Measurements from ENCODE around the gene TMEM91.

Gene TMEM91

DNA sequence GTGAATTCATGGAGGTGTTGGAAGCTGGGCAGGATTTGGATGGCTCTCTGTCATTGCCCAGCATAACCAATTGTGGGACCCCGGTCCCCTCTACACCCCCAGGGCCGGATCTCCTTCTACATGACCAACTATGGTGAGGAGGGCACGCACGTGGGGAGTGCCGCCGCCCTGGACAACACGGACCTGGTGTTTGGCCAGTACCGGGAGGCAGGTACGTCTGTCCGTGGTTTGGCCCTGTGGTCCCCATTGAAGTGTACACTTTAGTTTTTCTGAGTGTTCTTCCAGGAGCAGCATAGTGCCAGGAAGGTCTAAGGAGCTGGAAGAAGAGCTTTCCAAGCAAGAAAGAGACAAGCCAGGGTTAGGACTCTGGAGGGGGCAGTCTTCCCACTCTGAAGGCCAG is 37.6 kb downstream of the TMEM91 start:
- H3K9me3 ChIP-seq (ENCODE audit: insufficient read depth, low read length), result no peaks in the 10 kb centered on the region
- H3K79me2 ChIP-seq (ENCODE audit: insufficient read depth, low read length), result no peaks in the 10 kb centered on the region
- no peak overlapping the region for H3K4me3 ChIP-seq (ENCODE audit: insufficient read depth, low read length, poor library complexity, severe bottlenecking)
- H2AFZ ChIP-seq (ENCODE audit: low read depth, low read length, severe bottlenecking), result no peak overlapping the region
- no peaks in the 10 kb centered on the region for H3F3A ChIP-seq (ENCODE audit: insufficient read depth)
- H3K4me2 ChIP-seq (ENCODE audit: low read depth, low read length, poor library complexity, severe bottlenecking), result no peak overlapping the region
- H3K9ac ChIP-seq (ENCODE audit: low read length), result no peak overlapping the region
- TF ChIP-seq EZH2phosphoT487 (conservative IDR thresholded peaks at IDR 0.05; ENCODE audit: low read length), result no peak
- TF ChIP-seq, protein P1, sequence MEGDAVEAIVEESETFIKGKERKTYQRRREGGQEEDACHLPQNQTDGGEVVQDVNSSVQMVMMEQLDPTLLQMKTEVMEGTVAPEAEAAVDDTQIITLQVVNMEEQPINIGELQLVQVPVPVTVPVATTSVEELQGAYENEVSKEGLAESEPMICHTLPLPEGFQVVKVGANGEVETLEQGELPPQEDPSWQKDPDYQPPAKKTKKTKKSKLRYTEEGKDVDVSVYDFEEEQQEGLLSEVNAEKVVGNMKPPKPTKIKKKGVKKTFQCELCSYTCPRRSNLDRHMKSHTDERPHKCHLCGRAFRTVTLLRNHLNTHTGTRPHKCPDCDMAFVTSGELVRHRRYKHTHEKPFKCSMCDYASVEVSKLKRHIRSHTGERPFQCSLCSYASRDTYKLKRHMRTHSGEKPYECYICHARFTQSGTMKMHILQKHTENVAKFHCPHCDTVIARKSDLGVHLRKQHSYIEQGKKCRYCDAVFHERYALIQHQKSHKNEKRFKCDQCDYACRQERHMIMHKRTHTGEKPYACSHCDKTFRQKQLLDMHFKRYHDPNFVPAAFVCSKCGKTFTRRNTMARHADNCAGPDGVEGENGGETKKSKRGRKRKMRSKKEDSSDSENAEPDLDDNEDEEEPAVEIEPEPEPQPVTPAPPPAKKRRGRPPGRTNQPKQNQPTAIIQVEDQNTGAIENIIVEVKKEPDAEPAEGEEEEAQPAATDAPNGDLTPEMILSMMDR (IDR thresholded peaks at IDR 0.05; ENCODE audit: insufficient read depth, low read length, poor library complexity, severe bottlenecking), result no peak
- H3K9me2 ChIP-seq (replicated peaks; ENCODE audit: insufficient read depth, low read length), result no peaks in the 10 kb centered on the region
- H3K27me3 ChIP-seq (ENCODE audit: low read length), result no peaks in the 10 kb centered on the region
- H4K20me1 ChIP-seq (ENCODE audit: low read depth, low read length), result no peaks in the 10 kb centered on the region
- no peaks in the 10 kb centered on the region for H3K36me3 ChIP-seq (ENCODE audit: low read length)
- no peak overlapping the region for H3K27ac ChIP-seq (ENCODE audit: low read depth, low read length)

DNA sequence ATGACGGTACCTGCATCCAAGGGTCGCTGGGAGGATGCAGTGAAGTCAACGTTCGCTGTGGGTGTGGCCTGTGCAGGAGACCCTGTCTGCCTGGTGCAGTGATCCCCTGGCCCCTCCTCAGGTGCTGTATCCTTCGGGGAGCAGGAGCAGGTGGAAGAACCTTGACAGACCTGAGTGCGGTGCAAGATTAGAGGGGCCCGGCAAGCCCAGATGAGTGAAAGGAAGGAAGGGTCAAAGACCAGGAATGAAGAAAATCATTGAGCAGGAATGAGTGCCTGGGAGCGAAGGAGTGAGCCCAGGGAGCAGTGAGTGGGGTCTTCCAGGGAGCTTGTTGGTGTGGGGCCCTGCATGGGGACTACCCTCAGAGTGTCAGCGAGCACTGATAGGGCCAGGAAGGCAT is 38.1 kb downstream of the TMEM91 start:
- H4K20me1 ChIP-seq (ENCODE audit: low read depth, low read length), result no peaks in the 10 kb centered on the region
- TF ChIP-seq EZH2phosphoT487 (conservative IDR thresholded peaks at IDR 0.05; ENCODE audit: low read length), result no peak
- TF ChIP-seq, protein P1 (IDR thresholded peaks at IDR 0.05; ENCODE audit: insufficient read depth, low read length, poor library complexity, severe bottlenecking), result no peak
- H3K4me2 ChIP-seq (ENCODE audit: low read depth, low read length, poor library complexity, severe bottlenecking), result no peak overlapping the region
- H3K27ac ChIP-seq (ENCODE audit: low read depth, low read length), result no peak overlapping the region
- no peaks in the 10 kb centered on the region for H3K9me2 ChIP-seq (replicated peaks; ENCODE audit: insufficient read depth, low read length)
- H3F3A ChIP-seq (ENCODE audit: insufficient read depth), result no peaks in the 10 kb centered on the region
- H3K9ac ChIP-seq (ENCODE audit: low read length), result no peak overlapping the region
- no peaks in the 10 kb centered on the region for H3K79me2 ChIP-seq (ENCODE audit: insufficient read depth, low read length)
- H3K36me3 ChIP-seq (ENCODE audit: low read length), result no peaks in the 10 kb centered on the region
- H3K27me3 ChIP-seq (ENCODE audit: low read length), result no peaks in the 10 kb centered on the region
- H3K4me3 ChIP-seq (ENCODE audit: insufficient read depth, low read length, poor library complexity, severe bottlenecking), result no peak overlapping the region
- H3K9me3 ChIP-seq (ENCODE audit: insufficient read depth, low read length), result no peaks in the 10 kb centered on the region
- no peak overlapping the region for H2AFZ ChIP-seq (ENCODE audit: low read depth, low read length, severe bottlenecking)

DNA sequence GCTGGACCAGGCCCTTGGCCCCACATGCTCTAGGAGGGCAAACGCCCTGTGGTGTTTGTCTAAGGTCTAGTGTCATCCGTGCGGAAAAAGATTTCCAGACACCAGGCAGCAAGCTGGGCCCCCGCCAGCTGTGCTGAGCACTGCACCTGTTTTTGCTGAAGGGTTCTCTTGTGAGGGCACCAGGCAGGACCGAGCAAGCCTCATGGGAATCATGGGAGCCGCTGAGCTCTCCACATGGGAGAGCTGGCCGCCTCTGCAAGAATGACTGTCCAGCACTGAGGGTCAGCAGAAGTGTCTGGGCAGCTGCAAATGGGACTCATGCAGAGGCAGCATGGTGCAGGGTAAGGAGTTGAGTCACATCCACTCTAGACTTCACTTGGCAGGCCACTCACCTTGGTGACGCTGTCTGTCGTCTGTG is 38.8 kb downstream of the TMEM91 start:
- no peaks in the 10 kb centered on the region for H3F3A ChIP-seq (ENCODE audit: insufficient read depth)
- no peaks in the 10 kb centered on the region for H3K27me3 ChIP-seq (ENCODE audit: low read length)
- no peaks in the 10 kb centered on the region for H3K9me3 ChIP-seq (ENCODE audit: insufficient read depth, low read length)
- H3K9ac ChIP-seq (ENCODE audit: low read length), result no peak overlapping the region
- no peaks in the 10 kb centered on the region for H3K79me2 ChIP-seq (ENCODE audit: insufficient read depth, low read length)
- no peak overlapping the region for H3K4me2 ChIP-seq (ENCODE audit: low read depth, low read length, poor library complexity, severe bottlenecking)
- no peak overlapping the region for H3K4me3 ChIP-seq (ENCODE audit: insufficient read depth, low read length, poor library complexity, severe bottlenecking)
- no peak overlapping the region for H2AFZ ChIP-seq (ENCODE audit: low read depth, low read length, severe bottlenecking)
- no peaks in the 10 kb centered on the region for H4K20me1 ChIP-seq (ENCODE audit: low read depth, low read length)
- no peak for TF ChIP-seq EZH2phosphoT487 (conservative IDR thresholded peaks at IDR 0.05; ENCODE audit: low read length)
- TF ChIP-seq, protein P1 (IDR thresholded peaks at IDR 0.05; ENCODE audit: insufficient read depth, low read length, poor library complexity, severe bottlenecking), result no peak
- H3K36me3 ChIP-seq (ENCODE audit: low read length), result no peaks in the 10 kb centered on the region
- H3K9me2 ChIP-seq (replicated peaks; ENCODE audit: insufficient read depth, low read length), result no peaks in the 10 kb centered on the region
- no peak overlapping the region for H3K27ac ChIP-seq (ENCODE audit: low read depth, low read length)

Data from SU-DHL-6 (cell line).